Panc1 (cell line): Measurements from ENCODE around the gene CYP26B1. TPM values are rescaled to one million over a fixed set of nuclear protein-coding genes. Genes with fewer than 3 reads are reported as not detected.

ENCODE experiments used
- ATAC-seq: fragments of 200-7000 bp; cut with Tn5 transposase; 2 replicates; pipeline ENCODE4 v1.9.1; 2020; ENCODE audit warnings: mild to moderate bottlenecking, moderate library complexity
- BruUV-seq: library from RNA; stranded (reverse); fragments of 400-500 nt; replicated peaks from 2 replicates; lab custom pipeline; 2021; lab: Mats Ljungman, UMichigan
- CTCF ChIA-PET: fragments of 300-600 bp; sonication (Branson Sonifier 250); formaldehyde crosslinking; loops from one replicate; lab custom pipeline; 2022; ENCODE audit warnings: antibody characterized with exemption; lab: Charles Lee
- POLR2A ChIA-PET: fragments of 300-600 bp; sonication (Branson Sonifier 250); formaldehyde crosslinking; loops from one replicate; lab custom pipeline; 2022; ENCODE audit warnings: antibody characterized with exemption; lab: Charles Lee
- DNase-seq: peaks from one replicate; pipeline ENCODE4 v3.0.0-alpha.2; 2010; ENCODE audit warnings: low read depth, low spot score
- H3K27ac ChIP-seq: 2 replicates; pipeline ENCODE4 v1.5.1; 2011; ENCODE audit warnings: mild to moderate bottlenecking, low read length, inconsistent platforms
- H3K27me3 ChIP-seq: fragments of 200-500 bp; sonication (Bioruptor generic); 2 replicates; pipeline ENCODE4 v1.6.0; 2014; ENCODE audit warnings: low read length, inconsistent platforms; ENCODE audit not compliant: control insufficient read depth, insufficient read depth
- H3K36me3 ChIP-seq: fragments of 200-500 bp; sonication (Bioruptor generic); 2 replicates; pipeline ENCODE4 v1.5.1; 2014; ENCODE audit warnings: inconsistent platforms, mild to moderate bottlenecking, low read length, moderate library complexity; ENCODE audit not compliant: control insufficient read depth, insufficient read depth
- H3K4me1 ChIP-seq: 2 replicates; pipeline ENCODE4 v1.5.1; 2011; ENCODE audit warnings: inconsistent platforms, mild to moderate bottlenecking, low read length, moderate library complexity; ENCODE audit not compliant: control insufficient read depth, insufficient read depth
- H3K4me3 ChIP-seq, 2 experiments: 2 replicates each; pipeline ENCODE4 v1.5.1; 2011 to 2012; ENCODE audit warnings: low read depth in 2 of 2, low read length in 2 of 2, mild to moderate bottlenecking in 2 of 2, inconsistent platforms in 1 of 2, moderate library complexity in 1 of 2
- H3K9me3 ChIP-seq: fragments of 200-500 bp; sonication (Bioruptor generic); 2 replicates; pipeline ENCODE4 v1.5.1; 2014; ENCODE audit warnings: low read depth, mild to moderate bottlenecking, inconsistent platforms, low read length, moderate library complexity; ENCODE audit not compliant: control insufficient read depth, insufficient read depth
- CTCF ChIP-seq: fragments of 450-650 bp; IDR thresholded peaks from 2 replicates; pipeline ENCODE4 v1.5.1; 2017; ENCODE audit warnings: mild to moderate bottlenecking
- POLR2AphosphoS5 ChIP-seq: IDR thresholded peaks from 2 replicates; pipeline ENCODE4 v1.6.1; 2012; ENCODE audit warnings: mild to moderate bottlenecking, low read depth, low read length, moderate library complexity
- REST ChIP-seq, 2 experiments: IDR thresholded peaks; 2 replicates each; pipeline ENCODE4 v1.6.1; 2011 to 2012; ENCODE audit warnings: low read depth in 2 of 2, control low read depth in 1 of 2, low read length in 1 of 2, mild to moderate bottlenecking in 1 of 2, moderate library complexity in 1 of 2; ENCODE audit not compliant: insufficient read depth in 1 of 2
- SIN3A ChIP-seq: IDR thresholded peaks from 2 replicates; pipeline ENCODE4 v1.6.1; 2012; ENCODE audit warnings: low read depth, mild to moderate bottlenecking, low read length, moderate library complexity, borderline replicate concordance; ENCODE audit not compliant: insufficient read depth
- TCF7L2 ChIP-seq: IDR thresholded peaks from 2 replicates; pipeline ENCODE4 v1.6.1; 2011; ENCODE audit warnings: mild to moderate bottlenecking, low read depth, low read length, inconsistent platforms
- in situ Hi-C: cut with HindIII; loops from 2 replicates; pipeline ENCODE4 v1.10.0; 2016; ENCODE audit warnings: low sequenced_read_pairs, low pct_unique_long_range_greater_than_20kb
- intact Hi-C: fragments of 100-400 bp; cut with micrococcal nuclease; formaldehyde crosslinking; loops from one replicate; pipeline ENCODE4 v1.10.0; 2022; ENCODE audit not compliant: unreplicated experiment
- total RNA-seq: library from RNA; stranded (reverse); gene quantifications from one replicate; pipeline ENCODE4 v1.2.1, GENCODE V29; 2021; ENCODE audit not compliant: unreplicated experiment

The CYP26B1 gene
- total RNA-seq, 1 experiment from 2014 or later: 12.3 TPM

- ChIA-PET POLR2A (no interaction called here), CTCF (interaction anchor here (0.7 kb wide), 1 partner anchor 36 kb away, joined by 3 read pairs; no protein-coding TSS in a partner anchor)
- no TSS peak for BruUV-seq
- Histone ChIP-seq H3K36me3 (no peaks in the 10 kb centered on the region), H3K9me3 (no peaks in the 10 kb centered on the region), H3K4me3 (no peak overlapping the region), H3K27ac (no peak overlapping the region), H3K4me1 (no peaks in the 10 kb centered on the region), H3K27me3 (no peaks in the 10 kb centered on the region)
- DNase-seq (no peak), ATAC-seq (no peak)
- TF ChIP-seq CTCF (no peak), POLR2AphosphoS5 (no peak), REST (IDR thresholded peaks at IDR 0.05; ENCODE audit: insufficient read depth in 1 of 2, low read depth in 2 of 2, low read length in 1 of 2) (no peak), SIN3A (no peak), TCF7L2 (no peak)
- intact Hi-C loops (no loop called here), in situ Hi-C loops (no loop called here)
Measured at GRCh38 chr2:72080286-72081145, 67.1 kb downstream of the CYP26B1 start.
